Mammary epithelial cell (primary cell): ENCODE results near the gene RNF168.

Experiments
- CTCF ChIP-seq, 2 donors: IDR thresholded peaks in 1 of 2; conservative IDR thresholded peaks in 1 of 2; 2 replicates each; pipeline ENCODE4 v1.5.1; 2011 to 2012; ENCODE audit warnings: inconsistent platforms in 2 of 2, low read length in 2 of 2, mild to moderate bottlenecking in 2 of 2, control low read depth in 1 of 2, low read depth in 1 of 2; ENCODE audit not compliant: insufficient read depth in 1 of 2; ENCODE audit errors: extremely low read depth in 1 of 2
- EZH2 ChIP-seq: IDR thresholded peaks from 2 replicates; pipeline ENCODE4 v1.6.1; 2012; ENCODE audit warnings: low read length, inconsistent platforms, borderline replicate concordance

GRCh38 chr3:196454935-196455334 is 48.6 kb downstream of the RNF168 start:
- TF ChIP-seq CTCF (conservative IDR thresholded peaks at IDR 0.05 in 1 of 2, IDR thresholded peaks at IDR 0.05 in 1 of 2; ENCODE audit: extremely low read depth in 1 of 2, insufficient read depth in 1 of 2, low read depth in 1 of 2, low read length in 2 of 2): no peak
- no peak for TF ChIP-seq EZH2
